Thymus (tissue), 11 donors: ENCODE measurements around the gene C22orf39. TPM values are rescaled to one million over a fixed set of nuclear protein-coding genes. Genes with fewer than 3 reads are reported as not detected.

Experiments used
- DNase-seq, 9 donors: peaks; one replicate each; pipeline ENCODE4 v3.0.0-alpha.2; 2013; ENCODE audit warnings: low spot score in 9 of 9, low read depth in 6 of 9, missing footprints in 1 of 9
- H3K27ac ChIP-seq, 2 donors: one replicate each; pipeline ENCODE4 v1.5.1; 2013; ENCODE audit warnings: control low read depth in 1 of 2, low read depth in 1 of 2, low read length in 1 of 2, mild to moderate bottlenecking in 1 of 2, moderate library complexity in 1 of 2
- H3K27me3 ChIP-seq, 2 donors: one replicate each; pipeline ENCODE4 v1.5.1; 2013; ENCODE audit warnings: low read length in 1 of 2; ENCODE audit not compliant: control insufficient read depth in 2 of 2, insufficient read depth in 1 of 2
- H3K36me3 ChIP-seq, 2 donors: one replicate each; pipeline ENCODE4 v1.5.1; 2013; ENCODE audit warnings: low read length in 1 of 2, mild to moderate bottlenecking in 1 of 2, moderate library complexity in 1 of 2; ENCODE audit not compliant: control insufficient read depth in 2 of 2, insufficient read depth in 2 of 2
- H3K4me1 ChIP-seq, 2 donors: one replicate each; pipeline ENCODE4 v1.5.1; 2013; ENCODE audit warnings: low read length in 2 of 2; ENCODE audit not compliant: control insufficient read depth in 2 of 2, insufficient read depth in 2 of 2
- H3K4me3 ChIP-seq, 2 donors: one replicate each; pipeline ENCODE4 v1.5.1; 2013; ENCODE audit warnings: low read length in 2 of 2, control low read depth in 1 of 2, mild to moderate bottlenecking in 1 of 2
- H3K9me3 ChIP-seq, 2 donors: one replicate each; pipeline ENCODE4 v1.5.1; 2013; ENCODE audit warnings: low read length in 1 of 2, mild to moderate bottlenecking in 1 of 2; ENCODE audit not compliant: control insufficient read depth in 2 of 2, insufficient read depth in 1 of 2
- WGBS: extraction: QIAGEN DNeasy Blood & Tissue Kit; methylation state at CpG from one replicate; pipeline ENCODE4 v1.1.7; 2013; 5-methylcytosine and 5-hydroxymethylcytosine counted together
- polyA plus RNA-seq: library from polyadenylated mRNA; stranded (reverse); fragments of 200-250 nt; gene quantifications from one replicate; pipeline ENCODE4 v1.2.3, GENCODE V29; 2013
- total RNA-seq: library from RNA; stranded (reverse); fragments of 120-200 nt; gene quantifications from one replicate; pipeline ENCODE4 v1.2.4, GENCODE V29; 2013
- donor health status: healthy.

C22orf39 gene
- total and polyA plus RNA-seq, 2 donors = 34.5 to 43.4 TPM

DNA sequence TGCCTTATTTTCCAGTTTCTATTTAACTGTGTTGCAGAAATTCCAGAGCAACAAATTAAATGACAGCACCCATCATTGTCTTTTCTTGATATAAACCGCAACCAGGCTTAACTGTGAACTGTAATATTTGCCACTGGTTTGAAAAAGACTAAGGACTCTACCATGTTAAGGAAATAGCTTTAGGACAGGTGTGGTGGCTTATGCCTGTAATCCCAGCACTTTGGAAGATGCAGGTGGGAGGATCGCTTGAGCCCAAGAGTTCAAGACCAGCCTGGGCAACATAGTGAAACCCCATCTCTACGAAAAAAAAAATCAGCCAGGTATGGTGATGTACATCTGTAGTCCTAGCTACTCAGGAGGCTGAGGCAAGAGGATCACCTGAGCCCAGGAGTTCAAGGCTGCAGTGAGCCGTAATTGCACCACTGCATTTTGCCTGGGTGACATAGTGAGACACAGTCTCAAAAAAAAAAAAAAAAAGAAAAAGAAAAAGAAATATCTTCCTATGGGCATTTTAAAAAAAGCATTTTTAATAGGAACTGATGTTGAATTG is 44.8 kb downstream of the C22orf39 start:
- H3K27ac ChIP-seq = no peak overlapping the region
- DNase-seq = no peak
- H3K27me3 ChIP-seq = no peaks in the 10 kb centered on the region
- H3K4me1 ChIP-seq = no peaks in the 10 kb centered on the region
- no peaks in the 10 kb centered on the region for H3K9me3 ChIP-seq
- H3K4me3 ChIP-seq = no peak overlapping the region
- 98% methylated on average over 4 of the region's 4 CpGs for WGBS
- peaks cover 59 to 80% of the 10 kb centered on the region in 2 donors for H3K36me3 ChIP-seq

DNA sequence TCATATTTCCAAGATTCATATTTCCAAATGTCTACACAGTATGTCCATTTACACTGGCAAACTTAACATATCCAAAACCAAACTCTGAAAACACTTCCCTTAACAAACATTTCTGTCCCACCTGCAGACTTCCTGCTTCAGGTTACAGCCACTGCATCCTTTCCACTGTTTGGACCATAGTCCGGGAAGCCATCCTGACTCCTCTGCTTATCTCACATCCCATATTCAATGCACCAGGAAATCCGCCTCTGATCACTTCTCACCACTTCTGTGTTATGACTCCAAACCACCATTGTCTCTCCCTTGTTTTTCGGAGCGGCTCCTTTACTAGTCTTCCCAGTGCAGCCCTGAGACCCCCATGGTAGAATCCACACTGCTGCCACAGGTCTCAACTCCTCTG is 46.0 kb downstream of the C22orf39 start:
- H3K36me3 ChIP-seq = peaks cover 63 to 80% of the 10 kb centered on the region in 2 donors
- DNase-seq = no peak
- H3K9me3 ChIP-seq = no peaks in the 10 kb centered on the region
- H3K4me3 ChIP-seq = no peak overlapping the region
- H3K4me1 ChIP-seq = no peaks in the 10 kb centered on the region
- H3K27me3 ChIP-seq = no peaks in the 10 kb centered on the region
- no peak overlapping the region for H3K27ac ChIP-seq
- 99% methylated on average over 4 of the region's 4 CpGs for WGBS

DNA sequence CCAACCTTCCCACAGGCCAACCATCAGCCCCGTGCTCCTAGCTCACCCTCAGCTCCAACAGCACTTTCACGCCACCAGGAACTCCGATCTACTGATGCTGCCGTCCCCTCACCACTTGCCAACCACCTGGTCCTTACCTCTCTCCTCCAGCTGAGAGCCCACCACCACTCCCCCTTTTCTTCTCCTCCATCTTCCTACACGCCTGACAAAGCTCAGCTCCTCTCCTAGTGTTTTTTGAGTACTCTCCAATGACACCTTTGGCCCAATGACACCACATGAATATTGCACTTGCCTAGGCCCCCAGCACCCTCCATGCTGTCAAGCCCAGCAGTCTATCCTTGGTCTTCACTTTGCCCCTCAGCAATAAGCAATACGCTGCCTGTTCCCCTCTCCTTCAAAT is 46.6 kb downstream of the C22orf39 start:
- H3K36me3 ChIP-seq = peaks cover 65 to 81% of the 10 kb centered on the region in 2 donors
- H3K4me3 ChIP-seq = no peak overlapping the region
- H3K9me3 ChIP-seq = no peaks in the 10 kb centered on the region
- no peaks in the 10 kb centered on the region for H3K27me3 ChIP-seq
- 98% methylated on average over 6 of the region's 6 CpGs for WGBS
- no peak overlapping the region for H3K27ac ChIP-seq
- no peaks in the 10 kb centered on the region for H3K4me1 ChIP-seq
- DNase-seq = no peak

DNA sequence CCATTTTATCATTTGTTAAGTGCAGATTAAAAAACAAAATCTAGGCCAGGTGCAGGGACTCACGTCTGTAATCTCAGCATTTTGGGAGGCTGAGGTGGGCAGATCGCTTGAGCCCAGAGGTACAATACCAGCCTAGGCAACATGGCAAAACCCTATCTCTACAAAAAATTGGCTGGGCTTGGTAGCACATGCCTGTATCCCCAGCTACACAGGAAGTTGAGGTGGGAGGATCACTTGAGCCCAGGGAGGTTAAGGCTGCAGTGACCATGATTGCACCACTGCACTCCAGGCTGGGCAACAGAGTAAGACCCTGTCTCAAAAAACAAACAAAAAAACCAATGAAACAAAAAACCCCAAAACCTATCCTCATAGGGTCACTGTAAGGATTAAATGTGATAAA is 48.9 kb downstream of the C22orf39 start:
- Histone ChIP-seq H3K9me3 (no peaks in the 10 kb centered on the region), H3K27me3 (no peaks in the 10 kb centered on the region), H3K36me3 (peaks cover 67 to 83% of the 10 kb centered on the region in 2 donors), H3K4me1 (no peaks in the 10 kb centered on the region), H3K4me3 (no peak overlapping the region), H3K27ac (no peak overlapping the region)
- WGBS = 93% methylated on average over 2 of the region's 2 CpGs
- no peak for DNase-seq

DNA sequence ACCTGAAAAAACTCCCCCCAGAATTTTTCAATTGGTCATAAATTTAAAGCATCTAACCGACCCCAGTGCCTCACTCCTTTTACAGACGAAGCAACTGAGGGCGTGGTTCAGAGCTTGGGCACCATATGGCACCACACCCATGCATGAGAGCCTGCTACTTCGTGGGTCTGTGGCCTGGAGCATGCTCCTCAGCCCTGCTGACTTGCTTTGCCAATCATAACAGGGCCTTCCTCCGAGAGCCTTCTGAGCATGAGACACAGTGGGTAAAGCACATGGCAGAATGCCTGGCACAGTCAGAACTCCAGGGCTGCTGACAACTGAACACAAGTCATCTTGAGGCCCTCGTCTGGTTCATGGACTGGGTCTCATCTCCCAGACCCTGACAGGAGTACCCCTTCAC is 49.3 kb downstream of the C22orf39 start:
- H3K4me1 ChIP-seq = no peaks in the 10 kb centered on the region
- DNase-seq = no peak
- H3K36me3 ChIP-seq = peaks cover 68 to 86% of the 10 kb centered on the region in 2 donors
- H3K9me3 ChIP-seq = no peaks in the 10 kb centered on the region
- 97% methylated on average over 6 of the region's 6 CpGs for WGBS
- no peak overlapping the region for H3K4me3 ChIP-seq
- H3K27ac ChIP-seq = no peak overlapping the region
- no peaks in the 10 kb centered on the region for H3K27me3 ChIP-seq

DNA sequence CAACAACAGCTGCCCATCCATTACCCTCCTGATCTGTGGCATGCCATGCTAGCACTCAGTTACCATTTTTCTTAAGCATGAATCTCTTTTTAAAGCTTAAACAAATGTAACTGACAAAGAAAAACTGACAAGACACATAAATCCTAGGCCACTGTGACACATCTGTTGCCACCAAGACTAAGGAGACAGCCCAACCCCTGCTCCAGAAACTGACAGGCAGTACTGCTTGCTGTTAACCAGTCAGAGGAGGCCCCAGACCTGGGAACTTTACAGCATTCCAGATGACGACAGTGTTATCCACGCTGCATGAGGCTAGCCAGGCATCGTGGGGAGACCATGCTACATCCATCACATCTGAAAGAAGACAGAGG is 49.8 kb downstream of the C22orf39 start:
- Histone ChIP-seq H3K36me3 (peaks cover 71 to 88% of the 10 kb centered on the region in 2 donors), H3K27me3 (no peaks in the 10 kb centered on the region), H3K4me3 (no peak overlapping the region), H3K4me1 (no peaks in the 10 kb centered on the region), H3K27ac (no peak overlapping the region), H3K9me3 (no peaks in the 10 kb centered on the region)
- no peak for DNase-seq
- 97% methylated on average over 3 of the region's 3 CpGs for WGBS

DNA sequence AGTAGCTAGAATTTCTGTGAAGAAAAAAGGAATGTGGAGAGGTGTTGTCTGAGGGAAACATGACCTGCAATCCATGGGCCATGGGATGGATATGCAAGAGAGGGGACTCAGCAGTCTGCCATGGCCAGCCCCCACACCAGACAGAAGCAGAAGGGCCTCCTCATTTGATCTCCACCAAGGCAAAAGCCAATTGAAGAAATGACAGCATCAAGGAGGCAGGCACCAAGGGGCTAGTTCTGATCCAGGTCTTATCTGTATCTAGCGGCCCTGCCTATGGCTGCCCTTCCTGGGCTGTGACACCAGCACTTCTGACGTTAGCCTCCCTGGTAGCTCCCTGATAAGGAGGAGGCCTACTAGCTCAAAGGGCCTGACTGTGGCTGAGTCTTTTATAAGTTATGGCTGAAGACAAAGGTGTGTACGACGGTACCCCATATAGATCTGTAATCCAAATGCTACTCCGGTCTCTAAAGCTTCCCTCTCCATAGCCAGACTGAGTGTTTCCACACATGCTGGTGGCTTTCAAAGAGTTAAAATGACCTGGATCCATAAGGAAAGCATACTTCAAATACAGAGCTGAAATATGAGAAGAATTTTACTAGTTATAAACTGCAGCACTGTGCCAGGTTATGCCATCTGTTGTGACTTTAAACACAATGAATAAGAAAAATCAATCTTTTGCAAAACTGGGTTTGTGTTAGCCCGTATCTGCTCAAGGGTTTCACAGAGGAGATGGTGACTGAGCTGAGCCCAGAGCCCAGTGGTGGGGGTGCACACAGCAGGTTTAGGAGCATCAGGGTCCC is 50.4 kb downstream of the C22orf39 start:
- DNase-seq = no peak

DNA sequence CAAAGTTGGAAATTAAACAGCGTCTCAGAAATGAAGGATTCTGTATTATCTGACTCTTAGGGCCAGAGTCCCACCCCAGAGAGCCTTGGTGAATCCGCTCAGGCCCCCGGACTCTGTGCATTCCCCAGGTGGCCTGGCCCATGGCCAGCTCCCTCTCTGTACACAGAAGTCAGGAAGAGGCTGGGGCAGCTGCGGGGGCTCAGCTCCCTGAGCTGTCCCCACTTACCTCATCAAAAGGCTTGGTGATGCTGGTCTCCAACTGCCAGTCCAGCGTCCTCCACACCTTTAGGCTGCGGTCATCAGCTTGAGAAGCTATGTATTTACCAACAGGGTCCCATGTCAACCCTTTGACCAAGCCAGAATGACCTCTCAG is 51.0 kb downstream of the C22orf39 start:
- Histone ChIP-seq H3K27ac (no peak overlapping the region), H3K36me3 (peaks cover 78 to 91% of the 10 kb centered on the region in 2 donors), H3K27me3 (no peaks in the 10 kb centered on the region), H3K4me1 (no peaks in the 10 kb centered on the region), H3K9me3 (no peaks in the 10 kb centered on the region), H3K4me3 (no peak overlapping the region)
- no peak for DNase-seq
- 94% methylated on average over 6 of the region's 6 CpGs for WGBS

More for the DNA sequence above, 50.4 kb downstream of the C22orf39 start:
- H3K27me3 ChIP-seq = no peaks in the 10 kb centered on the region
- 98% methylated on average over 6 of the region's 6 CpGs for WGBS
- no peak overlapping the region for H3K4me3 ChIP-seq
- peaks cover 77 to 91% of the 10 kb centered on the region in 2 donors for H3K36me3 ChIP-seq
- H3K27ac ChIP-seq = no peak overlapping the region
- H3K9me3 ChIP-seq = no peaks in the 10 kb centered on the region
- H3K4me1 ChIP-seq = no peaks in the 10 kb centered on the region

DNA sequence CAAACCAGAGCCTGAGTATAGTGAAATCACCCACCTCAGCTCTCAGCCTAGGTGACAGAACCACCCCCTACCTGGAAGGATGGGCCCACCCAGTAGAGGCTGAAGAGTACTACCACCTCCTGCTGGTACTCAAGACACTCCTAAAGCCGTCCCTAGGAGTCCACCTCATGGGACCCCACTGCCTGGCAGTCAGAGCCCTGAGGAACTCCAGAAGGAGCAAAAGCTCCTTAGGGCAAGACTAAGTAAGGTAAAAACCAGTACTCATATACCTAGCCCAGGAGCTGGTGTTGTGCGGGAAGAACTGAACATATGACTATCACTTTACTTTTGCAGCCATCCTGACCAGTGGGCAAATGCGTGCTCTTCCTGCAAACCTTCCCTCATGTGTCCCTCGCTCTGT is 52.2 kb downstream of the C22orf39 start:
- no peaks in the 10 kb centered on the region for H3K4me1 ChIP-seq
- no peaks in the 10 kb centered on the region for H3K27me3 ChIP-seq
- no peaks in the 10 kb centered on the region for H3K9me3 ChIP-seq
- H3K4me3 ChIP-seq = no peak overlapping the region
- peaks cover 78 to 89% of the 10 kb centered on the region in 2 donors for H3K36me3 ChIP-seq
- DNase-seq = no peak
- H3K27ac ChIP-seq = no peak overlapping the region
- WGBS = 98% methylated on average over 4 of the region's 4 CpGs
